H1 (cell line): Measurements from ENCODE around the gene MRPS27. TPM values are rescaled to one million over a fixed set of nuclear protein-coding genes. Genes with fewer than 3 reads are reported as not detected.

Experiments used
- BACH1 ChIP-seq: IDR thresholded peaks from 2 replicates; pipeline ENCODE4 v1.6.1; 2012; ENCODE audit warnings: low read length, improper control_type of control experiment
- TAF7 ChIP-seq: optimal IDR thresholded peaks from 2 replicates; pipeline ENCODE3; 2011; ENCODE audit warnings: low read depth, mild to moderate bottlenecking, inconsistent platforms, low read length, moderate library complexity, borderline replicate concordance
- polyA plus RNA-seq, 7 experiments: library from polyadenylated mRNA; depleted of rRNA in 3 of 7; stranded (reverse) in 5 of 7; unstranded in 2 of 7; fragments of >200 nt in 5 of 7; fragments of 200-250 nt in 2 of 7; gene quantifications; 1 replicate in 5 of 7; 2 replicates in 1 of 7; 4 replicates in 1 of 7; pipeline versions ENCODE4 v1.2.1 to v1.2.3, GENCODE V29; 2011 to 2013; ENCODE audit warnings: missing spikeins in 2 of 7, mixed read lengths in 2 of 7
- total RNA-seq: library from RNA; stranded (reverse); fragmentation: NEBNext Ultra II Directional; extraction: Animal tissue kit (Norgen Biotek cat#: 25700); gene quantifications from 2 replicates; pipeline ENCODE4 v1.2.1, GENCODE V29; 2021
- TF ChIP-seq, protein P1 (sequence below): IDR thresholded peaks from 2 replicates; pipeline ENCODE4 v1.6.1; 2012; ENCODE audit warnings: inconsistent platforms

Gene MRPS27
- total and polyA plus RNA-seq, 2 of the 8 experiments (the other 6 are each of a cell fraction or from before 2014, with no cell fraction given) = 93.2 to 102 TPM

DNA sequence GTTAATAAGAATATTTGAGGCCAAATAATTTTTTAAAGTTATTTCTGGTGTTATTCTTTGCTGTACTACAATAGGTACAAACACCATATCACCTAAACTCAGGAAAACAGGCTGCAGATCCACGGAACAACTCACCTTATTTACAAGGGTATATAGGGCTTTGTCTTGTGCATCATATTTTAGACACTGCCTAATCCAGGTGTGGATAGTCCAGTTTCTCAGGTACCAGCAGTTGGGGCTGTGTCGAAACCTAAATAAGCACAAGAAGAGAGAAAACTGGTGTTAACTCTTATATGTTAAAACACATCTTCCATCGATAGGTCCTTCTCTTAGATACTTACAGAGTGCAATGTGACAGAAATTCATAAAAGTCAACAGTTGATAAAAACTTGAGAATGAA is 82.2 kb downstream of the MRPS27 start (continued):
- no peak for TF ChIP-seq TAF7
- TF ChIP-seq, protein P1, sequence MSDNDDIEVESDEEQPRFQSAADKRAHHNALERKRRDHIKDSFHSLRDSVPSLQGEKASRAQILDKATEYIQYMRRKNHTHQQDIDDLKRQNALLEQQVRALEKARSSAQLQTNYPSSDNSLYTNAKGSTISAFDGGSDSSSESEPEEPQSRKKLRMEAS = no peak
- no peak for TF ChIP-seq BACH1
